ENCODE data around the gene NR2F2.
A peak's percentile ranks its signal among the peaks of the same experiment; 100 is the strongest.

The NR2F2 gene

DNA sequence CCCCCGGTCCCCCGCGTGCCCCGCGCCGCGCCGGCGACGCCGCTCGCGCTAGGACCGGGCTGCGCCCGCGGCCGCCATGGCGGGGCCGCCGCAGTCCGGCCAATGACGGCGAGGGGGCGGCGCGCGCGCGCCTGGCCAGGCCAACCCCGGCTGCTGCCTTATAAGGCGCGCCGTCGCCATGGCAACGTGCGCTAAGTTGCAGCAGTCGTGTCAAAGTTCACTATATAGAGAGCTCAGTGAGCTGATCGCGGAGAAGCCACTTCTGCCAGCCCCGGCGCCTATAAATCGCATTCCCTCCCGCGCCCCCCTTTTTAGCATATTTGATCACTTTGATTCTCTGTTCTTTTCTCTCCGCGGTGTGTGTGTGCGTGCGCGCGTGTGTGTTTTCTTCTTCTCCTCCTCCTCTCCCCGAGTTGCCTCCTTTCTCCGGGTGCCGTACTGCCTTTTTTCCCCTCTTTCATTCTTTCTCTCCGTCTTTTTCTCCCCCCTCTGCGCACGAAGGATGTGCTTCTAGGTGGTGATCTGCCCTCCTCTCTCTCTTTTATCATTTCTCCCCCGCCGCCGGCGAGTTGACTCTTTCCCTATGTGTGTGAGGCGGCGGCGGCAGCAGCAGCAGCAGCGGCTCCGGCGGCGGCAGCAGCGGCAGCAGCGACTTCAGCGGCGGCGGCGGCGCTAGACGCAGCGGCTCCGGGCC, at the start of gene NR2F2:
TSS of gene NR2F2 (plus strand) at position 251 of the 694 bp plus-strand sequence. CDS start 1,406 bp downstream, outside the sequence.
- peak; percentile 99 for DNase-seq (ENCODE audit: low read depth)

GRCh38 chr15:96285305-96285704, 45.2 kb upstream of the NR2F2 start:
- DNase-seq (ENCODE audit: low read depth): peak; percentile 99

DNA sequence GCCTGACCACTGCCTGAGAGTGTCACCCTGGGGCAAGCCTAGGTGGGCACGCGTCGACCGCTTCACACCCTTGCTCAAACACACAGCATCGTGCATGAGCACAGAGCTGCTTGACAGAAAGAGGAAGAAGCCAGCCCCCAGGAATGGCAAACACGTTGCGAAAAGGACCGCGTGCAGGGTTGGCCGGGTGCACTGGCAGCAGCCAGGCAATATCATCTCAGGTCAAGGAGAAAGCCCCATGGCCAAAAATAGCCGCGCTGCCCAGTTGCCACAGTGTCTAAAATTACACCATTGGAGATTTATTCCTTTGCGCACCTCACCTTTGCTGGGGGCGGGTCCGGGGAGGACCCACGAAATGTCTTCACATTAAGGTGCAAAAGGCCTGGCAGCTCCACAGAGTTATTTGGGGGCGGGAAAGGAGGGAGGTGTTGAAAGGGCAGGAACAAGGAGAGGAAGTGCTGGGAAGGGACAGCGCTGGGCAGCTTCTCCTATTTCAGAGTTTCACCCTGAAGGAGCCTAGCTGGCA, 44.7 kb upstream of the NR2F2 start:
- no peak for DNase-seq (ENCODE audit: low read depth)

DNA sequence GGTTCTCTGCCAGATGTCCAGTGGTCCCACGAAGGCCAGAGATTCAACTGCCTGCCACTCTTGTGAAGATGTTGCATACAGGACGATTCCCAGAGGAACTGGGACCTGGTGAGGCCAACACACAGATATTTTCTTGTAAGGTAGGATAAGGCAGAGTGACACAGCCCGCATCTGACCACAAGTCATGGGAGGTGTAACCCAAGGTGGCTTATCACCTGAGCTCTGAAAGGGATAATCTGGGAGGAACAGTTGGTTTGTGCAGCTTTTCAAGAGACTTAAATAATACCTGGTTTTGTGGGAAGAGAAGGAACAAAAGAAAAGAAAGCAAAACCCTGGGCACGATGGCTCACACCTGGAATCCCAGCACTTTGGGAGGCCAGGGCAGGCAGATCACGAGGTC, 39.8 kb upstream of the NR2F2 start:
- DNase-seq (ENCODE audit: low read depth): no peak

DNA sequence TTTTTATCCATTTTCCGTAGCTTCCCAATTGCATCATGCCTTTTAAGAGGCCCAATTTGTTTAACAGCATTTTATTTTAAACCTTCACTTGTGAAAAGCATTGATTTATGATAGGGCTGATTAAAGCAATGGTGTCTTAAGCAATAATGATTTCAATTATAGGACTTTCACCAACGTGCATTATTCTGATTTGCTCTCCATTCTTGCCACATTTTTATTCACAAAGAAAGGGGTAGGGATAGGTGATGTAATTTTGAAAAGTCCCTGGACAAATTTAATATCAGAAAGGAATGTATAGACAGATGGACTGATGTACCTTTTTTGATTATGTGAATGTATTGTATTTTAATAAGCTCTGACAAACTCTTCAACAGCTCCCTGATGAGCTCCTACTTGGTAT, 37.9 kb upstream of the NR2F2 start:
- DNase-seq (ENCODE audit: low read depth): no peak

- DNase-seq (ENCODE audit: low read depth): peak; percentile 54
Measured at GRCh38 chr15:96293441-96293840, 37.1 kb upstream of the NR2F2 start.

GRCh38 chr15:96294766-96295165, 35.7 kb upstream of the NR2F2 start:
- no peak for DNase-seq (ENCODE audit: low read depth)

GRCh38 chr15:96296264-96296663, 34.2 kb upstream of the NR2F2 start:
- peak; percentile 75 for DNase-seq (ENCODE audit: low read depth)

DNA sequence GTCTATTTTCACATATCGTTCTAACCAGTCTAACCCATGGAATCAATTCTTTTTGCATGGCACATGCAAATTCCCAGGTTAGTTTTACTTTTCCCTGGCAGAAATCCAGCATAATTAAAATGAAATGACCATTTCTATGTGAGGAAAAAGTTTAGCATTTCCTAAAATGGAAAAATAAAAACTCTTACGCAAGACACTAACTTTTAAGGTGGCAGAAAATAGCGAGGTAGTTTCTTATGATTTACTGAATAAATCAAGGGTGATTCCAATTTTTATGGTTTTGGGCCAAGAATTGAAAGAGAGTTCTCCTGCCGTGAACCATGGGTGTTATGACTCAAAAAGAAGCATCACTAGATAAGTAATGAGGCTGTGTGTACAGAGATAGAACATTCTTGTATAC, 32.7 kb upstream of the NR2F2 start:
- no peak for DNase-seq (ENCODE audit: low read depth)

- no peak for DNase-seq (ENCODE audit: low read depth)
Measured at GRCh38 chr15:96298217-96298616, 32.3 kb upstream of the NR2F2 start.

DNA sequence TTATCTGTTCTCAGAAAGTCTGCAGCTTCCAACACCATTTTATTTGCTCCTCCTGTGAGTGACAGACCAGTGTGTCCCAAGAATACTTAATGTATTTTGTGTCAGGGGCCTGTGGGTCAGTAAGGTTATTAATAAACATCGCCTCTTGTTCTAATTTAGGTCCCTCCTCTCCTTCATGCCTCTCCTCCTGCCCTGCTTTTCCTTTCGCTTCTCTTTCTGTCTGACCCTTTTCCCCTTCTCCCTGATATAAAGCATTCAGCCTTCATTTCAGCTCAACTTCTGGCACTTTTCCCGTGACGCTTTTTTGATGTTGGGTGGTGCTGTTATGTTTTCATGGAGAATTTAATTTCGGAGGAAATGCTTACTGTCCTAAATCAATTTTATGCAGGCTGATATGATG, 29.7 kb upstream of the NR2F2 start:
- no peak for DNase-seq (ENCODE audit: low read depth)

DNA sequence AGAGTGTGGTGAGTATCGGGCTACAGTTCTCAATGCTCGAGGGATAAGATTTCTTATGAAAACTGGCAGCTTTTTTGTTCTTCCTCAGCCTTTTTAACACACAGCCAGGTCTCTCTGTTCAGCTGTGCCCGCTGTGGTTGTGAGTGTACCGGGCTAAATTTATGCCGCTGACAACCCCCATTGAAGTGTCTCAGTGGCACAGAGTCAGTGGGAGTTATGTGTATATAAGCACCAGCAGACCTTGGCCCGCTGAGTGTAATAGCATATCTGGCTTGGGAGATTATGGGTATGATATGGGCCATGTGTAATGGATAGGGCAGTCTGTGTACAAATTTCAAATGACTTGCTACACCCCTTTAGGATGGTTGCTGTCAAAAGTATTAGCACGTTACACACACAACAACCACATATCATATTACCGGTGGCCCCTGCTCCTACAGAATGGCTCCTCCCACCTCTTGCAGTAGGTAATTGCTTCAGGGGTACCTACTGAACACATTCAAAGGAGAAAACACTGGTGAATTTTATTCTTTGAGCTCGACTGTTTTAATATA, 26.9 kb upstream of the NR2F2 start:
- no peak for DNase-seq (ENCODE audit: low read depth)

DNA sequence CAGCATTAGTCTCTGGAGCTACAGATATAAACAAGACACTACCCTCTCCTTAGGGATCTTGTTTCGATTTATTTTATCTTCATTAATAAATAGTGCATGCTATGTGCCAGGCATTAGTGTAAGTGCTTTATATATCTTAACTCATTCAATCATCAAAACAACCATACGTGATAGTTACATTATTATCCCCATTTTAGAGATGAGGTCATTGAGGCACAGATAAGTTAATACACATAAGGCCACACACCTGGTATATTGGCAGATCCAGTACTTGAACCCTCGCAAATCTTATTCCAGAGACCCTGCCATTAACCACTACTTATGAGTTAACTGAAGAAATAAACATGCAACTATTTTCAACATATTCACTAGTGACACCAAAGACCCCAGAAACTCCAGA, 25.7 kb upstream of the NR2F2 start:
- DNase-seq (ENCODE audit: low read depth): no peak

GRCh38 chr15:96306321-96306720, 24.2 kb upstream of the NR2F2 start:
- DNase-seq (ENCODE audit: low read depth): no peak

DNA sequence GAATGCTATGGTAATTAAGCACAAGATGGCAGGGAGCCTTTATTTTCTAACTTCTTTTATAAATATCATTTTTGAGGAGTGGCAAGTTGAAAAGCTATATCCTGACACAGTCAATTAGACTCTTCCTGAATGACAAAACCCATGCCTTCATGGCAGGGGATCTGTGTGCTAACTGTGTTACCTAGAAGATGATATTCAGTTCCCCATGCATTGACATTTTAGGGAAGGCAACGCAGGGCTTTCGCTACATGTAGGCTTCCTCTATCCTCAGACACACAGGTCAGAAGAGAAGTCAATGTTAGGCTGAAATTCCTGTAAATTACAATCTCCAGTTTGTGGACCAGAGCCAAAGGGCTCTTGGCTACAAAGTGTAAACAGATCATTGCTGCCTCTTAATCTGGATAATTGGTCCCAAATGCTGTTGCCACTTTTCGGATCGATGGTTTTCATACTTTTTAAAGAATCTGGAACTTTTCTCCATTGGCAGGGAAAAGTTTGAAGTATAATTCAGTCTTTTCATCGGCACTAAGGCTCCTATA, 22.6 kb upstream of the NR2F2 start:
- no peak for DNase-seq (ENCODE audit: low read depth)

DNA sequence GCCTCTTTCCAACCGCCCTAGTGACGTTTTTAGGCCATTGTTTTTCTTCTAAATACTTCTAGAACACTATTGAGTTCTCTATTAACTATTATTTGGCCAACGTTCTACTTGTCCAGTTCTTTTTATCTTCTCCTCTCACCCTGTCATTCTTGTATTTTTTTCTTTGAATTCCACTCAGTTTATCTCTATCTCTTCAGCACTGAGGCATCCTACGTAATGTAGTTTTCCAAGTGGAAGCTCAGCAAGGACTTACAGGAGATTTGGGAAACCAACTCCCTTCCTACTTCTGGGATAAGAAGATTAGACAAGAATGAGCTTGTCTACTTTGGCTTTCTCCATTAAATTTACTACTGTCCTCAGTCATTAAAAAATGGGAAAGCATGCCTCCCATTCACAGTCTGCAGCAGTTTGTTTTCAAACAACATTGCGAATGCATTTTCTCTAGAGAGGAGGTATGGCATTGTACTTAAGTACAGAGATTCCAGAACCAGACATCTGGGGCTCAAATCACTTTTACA, 21.3 kb upstream of the NR2F2 start:
- DNase-seq (ENCODE audit: low read depth): no peak

DNA sequence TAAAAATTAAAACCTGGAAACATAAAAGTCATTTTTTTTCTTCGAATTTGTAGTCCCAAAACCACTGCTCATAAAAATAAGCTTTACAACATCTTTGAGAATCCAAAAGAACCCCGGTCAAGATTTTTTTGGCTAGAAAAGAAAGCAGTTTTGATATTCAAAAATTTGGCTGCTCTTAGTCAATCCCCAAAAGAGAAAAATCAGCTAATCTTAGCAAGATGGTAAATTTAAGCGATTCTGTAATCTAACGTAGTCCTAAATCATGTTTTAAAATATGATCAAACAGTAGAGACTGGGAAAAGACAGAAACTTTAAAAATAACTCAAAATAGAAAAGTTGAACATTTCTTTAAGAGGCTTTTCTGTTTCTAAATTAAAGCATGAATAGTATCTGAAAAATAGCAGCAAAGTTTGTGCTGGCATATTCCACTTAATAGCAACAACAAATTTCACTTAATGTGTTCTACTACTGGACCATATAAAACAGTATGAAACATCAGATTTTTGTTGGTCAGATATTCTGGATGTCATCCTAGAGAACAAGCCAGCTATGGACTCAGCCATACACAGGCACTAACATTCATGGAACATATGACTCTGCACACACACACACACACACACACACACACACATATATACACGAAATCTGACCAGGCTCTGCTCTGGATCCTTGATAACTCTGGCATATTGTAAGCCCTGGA, 19.1 kb upstream of the NR2F2 start:
- no peak for DNase-seq (ENCODE audit: low read depth)

DNA sequence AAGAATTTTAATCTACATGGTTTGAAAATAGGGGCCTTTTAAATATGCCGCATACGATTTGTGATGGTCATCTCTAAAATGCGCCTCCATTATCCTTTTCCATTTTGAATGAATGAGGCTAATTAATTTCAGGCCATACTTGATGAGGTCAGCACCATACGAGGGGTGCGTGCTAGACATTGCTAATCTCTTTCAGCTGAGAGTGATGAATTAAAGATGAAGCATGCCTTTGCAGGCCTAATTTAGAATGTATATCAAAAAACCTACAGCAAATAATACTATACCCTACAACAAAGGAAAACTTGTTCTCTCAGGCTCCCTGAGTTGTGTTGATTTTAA, 18.6 kb upstream of the NR2F2 start:
- no peak for DNase-seq (ENCODE audit: low read depth)

DNA sequence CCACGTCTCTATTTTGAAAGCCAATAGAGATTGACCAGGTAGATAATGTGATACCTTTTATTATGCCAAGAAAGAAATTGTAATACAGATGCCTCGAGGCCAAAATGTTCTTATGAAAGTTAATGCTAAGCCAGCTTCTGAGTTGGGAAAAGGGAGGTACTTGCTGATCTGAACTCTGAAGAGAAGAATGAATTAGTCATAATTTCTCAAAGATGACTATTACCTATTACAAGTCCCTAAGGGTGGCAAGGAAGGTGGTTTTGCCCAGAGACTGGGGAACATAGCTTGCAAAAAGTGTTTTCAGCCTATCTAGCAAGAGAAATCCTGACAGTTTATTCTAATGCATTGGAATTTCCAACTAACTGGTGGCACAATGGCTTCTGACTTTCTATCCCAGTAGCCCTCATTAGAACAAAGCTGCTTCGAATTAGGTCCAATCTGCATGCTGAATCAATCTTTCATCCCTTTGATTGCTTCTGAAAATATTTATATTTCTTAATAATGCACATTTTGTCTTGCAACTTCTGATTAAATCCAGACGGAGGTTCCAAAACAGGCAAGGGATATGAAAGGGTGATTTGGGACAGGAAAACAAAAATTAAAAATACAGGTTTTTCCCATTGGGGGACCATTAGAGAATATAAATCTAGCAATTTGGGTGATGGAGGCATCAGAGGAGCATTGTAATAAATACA, 17.7 kb upstream of the NR2F2 start:
- peak; percentile 39 for DNase-seq (ENCODE audit: low read depth)

GRCh38 chr15:96314518-96314917, 16.0 kb upstream of the NR2F2 start:
- no peak for DNase-seq (ENCODE audit: low read depth)

GRCh38 chr15:96314963-96315362, 15.5 kb upstream of the NR2F2 start:
- no peak for DNase-seq (ENCODE audit: low read depth)

DNA sequence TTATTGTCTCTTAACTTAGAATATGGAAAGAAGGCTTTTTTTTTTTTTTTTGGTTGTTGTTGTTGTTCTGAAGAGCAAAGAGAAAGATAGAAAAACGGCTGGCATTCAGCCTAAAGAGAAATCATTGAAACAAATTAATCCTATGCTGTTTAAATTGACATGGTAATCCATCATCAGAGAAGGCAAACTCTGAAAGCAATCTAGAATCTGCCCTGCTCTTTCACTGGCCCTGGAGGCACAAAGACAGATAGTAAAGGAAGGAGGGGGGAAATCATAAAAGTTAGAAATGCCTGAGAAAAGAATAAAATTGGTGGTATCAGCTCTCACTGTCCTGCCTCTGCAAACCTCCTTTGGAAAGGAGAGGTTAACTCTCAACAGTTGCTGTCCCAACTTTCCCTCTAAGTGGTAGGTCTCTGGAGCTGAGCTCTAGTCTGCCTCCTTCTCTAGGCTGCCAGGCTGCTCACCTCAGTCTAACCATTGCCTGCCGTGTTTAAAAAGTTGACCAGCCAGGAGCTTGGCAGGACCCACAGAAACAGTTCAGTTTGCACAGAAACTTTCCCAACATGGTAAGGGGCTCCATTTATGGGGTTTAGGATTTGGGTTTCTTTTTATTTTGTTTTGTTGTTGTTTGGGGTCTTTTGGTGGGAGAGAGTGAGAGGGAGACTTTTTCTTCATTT, 13.4 kb upstream of the NR2F2 start:
- no peak for DNase-seq (ENCODE audit: low read depth)
